WI38 (cell line): Measurements from ENCODE around the gene RIOK2.
A peak's percentile ranks its signal among the peaks of the same experiment; 100 is the strongest.

Experiments
- H3K4me3 ChIP-seq: 2 replicates; pipeline ENCODE4 v1.5.1; 2011; ENCODE audit warnings: low read depth, mild to moderate bottlenecking, control low read depth, low read length
- TF ChIP-seq, protein P1 (sequence below): IDR thresholded peaks from 2 replicates; pipeline ENCODE4 v1.5.1; 2012; ENCODE audit warnings: low read depth, mild to moderate bottlenecking, control low read depth, low read length

RIOK2 gene

DNA sequence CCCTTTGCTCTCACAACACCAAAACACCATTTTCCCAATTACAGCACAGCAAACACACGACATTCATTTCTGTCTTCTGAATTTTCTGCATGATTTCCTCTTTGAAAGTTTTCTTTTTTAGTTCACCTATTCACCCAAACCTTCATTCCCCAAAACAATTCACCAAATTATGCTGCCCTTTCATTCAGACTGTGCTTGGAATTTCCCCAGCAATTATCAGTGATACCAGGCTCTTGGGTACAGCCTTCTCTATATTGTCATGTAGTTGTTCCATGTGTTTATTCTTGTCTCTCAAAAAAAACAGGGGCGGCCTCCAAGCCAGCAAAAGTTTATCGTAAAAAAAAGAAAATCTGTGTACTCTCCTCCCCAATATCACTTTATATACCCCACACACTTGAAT is 31.7 kb downstream of the RIOK2 start:
- TF ChIP-seq, protein P1, sequence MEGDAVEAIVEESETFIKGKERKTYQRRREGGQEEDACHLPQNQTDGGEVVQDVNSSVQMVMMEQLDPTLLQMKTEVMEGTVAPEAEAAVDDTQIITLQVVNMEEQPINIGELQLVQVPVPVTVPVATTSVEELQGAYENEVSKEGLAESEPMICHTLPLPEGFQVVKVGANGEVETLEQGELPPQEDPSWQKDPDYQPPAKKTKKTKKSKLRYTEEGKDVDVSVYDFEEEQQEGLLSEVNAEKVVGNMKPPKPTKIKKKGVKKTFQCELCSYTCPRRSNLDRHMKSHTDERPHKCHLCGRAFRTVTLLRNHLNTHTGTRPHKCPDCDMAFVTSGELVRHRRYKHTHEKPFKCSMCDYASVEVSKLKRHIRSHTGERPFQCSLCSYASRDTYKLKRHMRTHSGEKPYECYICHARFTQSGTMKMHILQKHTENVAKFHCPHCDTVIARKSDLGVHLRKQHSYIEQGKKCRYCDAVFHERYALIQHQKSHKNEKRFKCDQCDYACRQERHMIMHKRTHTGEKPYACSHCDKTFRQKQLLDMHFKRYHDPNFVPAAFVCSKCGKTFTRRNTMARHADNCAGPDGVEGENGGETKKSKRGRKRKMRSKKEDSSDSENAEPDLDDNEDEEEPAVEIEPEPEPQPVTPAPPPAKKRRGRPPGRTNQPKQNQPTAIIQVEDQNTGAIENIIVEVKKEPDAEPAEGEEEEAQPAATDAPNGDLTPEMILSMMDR: no peak
- no peak overlapping the region for H3K4me3 ChIP-seq

DNA sequence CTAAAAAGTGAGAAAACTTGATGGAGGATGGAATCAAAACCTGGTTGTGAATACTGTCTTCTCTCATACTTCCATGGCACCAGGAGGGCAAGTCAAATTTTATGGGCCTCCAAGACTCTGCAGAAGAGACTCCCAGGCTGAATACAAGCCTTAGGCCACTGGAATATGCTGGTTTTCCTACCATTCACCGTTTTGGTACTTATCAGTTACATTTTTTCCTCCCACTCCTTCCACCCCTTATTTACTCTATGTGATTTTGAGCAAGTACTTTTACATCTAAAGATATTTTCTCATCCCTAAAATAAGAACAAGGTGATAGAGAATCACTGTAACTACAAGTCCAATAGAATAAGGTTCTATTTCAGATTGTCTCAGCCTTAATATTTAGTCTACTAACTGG is 32.6 kb downstream of the RIOK2 start:
- TF ChIP-seq, protein P1: no peak
- no peak overlapping the region for H3K4me3 ChIP-seq

DNA sequence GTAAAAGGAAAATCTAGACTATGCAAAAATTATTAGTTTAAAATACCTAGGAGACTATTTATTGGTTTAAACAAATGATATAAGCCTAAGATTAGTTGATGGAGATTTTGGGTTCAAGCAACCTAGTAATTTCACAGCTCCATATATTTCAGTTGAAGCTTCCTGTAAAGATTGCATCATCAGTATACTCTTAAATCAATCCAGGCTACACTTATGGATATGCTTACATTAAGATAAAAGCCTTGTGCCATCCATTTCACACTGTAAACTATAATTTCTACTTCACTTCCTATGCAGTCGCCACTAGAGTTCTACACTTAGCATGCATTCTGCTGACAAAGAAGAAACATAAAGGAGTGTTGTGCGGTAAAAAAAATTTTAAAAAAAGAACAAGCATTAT is 33.3 kb downstream of the RIOK2 start:
- no peak overlapping the region for H3K4me3 ChIP-seq
- TF ChIP-seq, protein P1: no peak

DNA sequence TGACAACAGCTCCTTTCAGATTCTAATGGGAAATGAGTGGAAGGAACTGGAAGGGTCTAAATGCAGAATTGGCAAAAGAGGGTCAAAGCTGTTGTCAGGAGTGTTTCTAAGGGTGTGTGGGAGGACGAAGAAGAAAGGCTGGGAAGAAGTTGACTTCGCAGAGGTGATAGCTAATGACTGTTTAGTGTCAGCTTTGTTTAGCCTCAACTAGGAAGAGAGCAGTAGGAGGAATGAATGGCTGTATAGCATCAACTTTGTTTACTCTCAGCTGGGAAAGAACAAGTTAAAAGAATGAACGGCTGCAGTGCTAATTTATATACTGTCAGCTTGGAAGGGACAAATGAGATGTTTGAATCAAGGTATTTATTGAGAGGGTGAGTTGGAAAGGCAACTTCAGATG is 34.8 kb downstream of the RIOK2 start:
- TF ChIP-seq, protein P1: no peak
- H3K4me3 ChIP-seq: no peak overlapping the region

DNA sequence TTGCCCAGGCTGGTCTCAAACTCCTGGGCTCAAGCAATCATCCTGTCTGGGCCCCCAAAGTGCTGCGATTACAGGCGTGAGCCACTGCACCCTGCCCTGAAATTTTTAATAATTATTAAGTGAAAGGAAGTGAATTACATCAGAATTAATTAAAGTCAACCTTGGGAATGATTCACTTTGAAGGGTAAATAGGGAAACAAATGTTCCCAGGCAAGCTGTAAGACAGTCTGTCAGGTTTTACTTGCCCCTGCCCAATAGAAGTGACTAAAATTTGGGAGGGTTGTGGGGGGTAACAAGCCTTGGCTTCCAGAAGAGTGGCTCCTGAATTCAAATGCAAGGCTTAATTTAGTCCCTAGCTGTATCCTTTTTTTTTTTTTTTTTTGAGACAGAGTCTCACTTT is 39.3 kb downstream of the RIOK2 start:
- H3K4me3 ChIP-seq: no peak overlapping the region
- TF ChIP-seq, protein P1: no peak

DNA sequence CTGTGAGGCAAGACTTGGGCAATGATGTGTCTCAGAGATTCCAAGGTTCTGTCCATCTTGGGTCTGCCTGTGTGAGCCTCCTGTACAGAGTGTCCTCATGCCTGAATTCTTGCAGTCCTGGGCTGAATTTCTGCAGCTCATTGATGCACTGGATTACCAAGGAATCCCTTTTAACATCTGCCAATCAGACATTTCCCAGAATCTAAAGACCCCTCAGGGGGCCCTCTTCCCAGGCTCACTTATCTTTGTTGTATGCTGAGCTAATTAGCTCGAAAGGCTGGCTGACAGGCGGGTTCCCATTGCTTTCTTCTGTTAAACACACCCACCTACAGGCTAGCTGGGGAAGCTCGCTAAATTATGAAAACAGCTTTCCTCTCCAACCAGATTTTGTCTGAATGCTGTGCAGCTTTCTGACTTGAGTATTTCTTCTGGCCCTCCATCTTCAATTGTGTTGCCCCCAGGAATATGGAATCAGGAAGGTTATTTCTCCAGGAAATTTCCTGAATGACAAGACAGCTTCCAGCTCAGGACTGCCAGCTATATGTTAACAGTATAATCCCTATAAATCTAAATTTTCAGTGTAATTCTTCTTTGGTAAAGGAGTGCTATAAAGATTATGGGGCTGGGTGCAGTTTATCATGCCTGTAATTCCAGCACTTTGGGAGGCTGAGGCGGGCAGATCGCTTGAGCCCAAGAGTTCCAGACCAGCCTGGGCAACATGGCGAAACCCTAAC is 40.4 kb downstream of the RIOK2 start, which contains the start of gene LIX1:
TSS of gene LIX1 (minus strand) at position 91 of the 734 bp plus-strand sequence. CDS start at position 56, 35 bp downstream.
- H3K4me3 ChIP-seq: no peak within 1 kb of the TSS
- TF ChIP-seq, protein P1: peak; percentile 49

DNA sequence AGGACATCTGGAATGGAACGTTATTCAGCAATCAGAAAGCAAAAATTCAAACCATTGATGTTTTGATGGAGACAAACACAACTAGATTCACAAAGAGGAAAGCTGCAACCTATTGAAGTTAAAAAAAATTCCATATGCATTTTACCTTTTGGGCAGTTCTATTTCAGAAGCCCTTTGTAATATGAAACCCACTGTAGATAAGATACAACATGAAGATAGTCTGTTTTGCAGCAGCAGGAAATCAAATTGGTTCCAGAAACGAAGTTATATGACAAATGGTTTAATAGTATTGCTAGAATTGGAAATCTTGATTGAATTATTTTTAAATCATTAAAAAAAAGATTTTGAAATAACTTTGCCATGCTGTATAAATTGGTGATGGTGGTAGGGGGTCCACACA is 41.5 kb downstream of the RIOK2 start:
- TF ChIP-seq, protein P1: no peak

More for the DNA sequence above, 41.5 kb downstream of the RIOK2 start:
- no peak overlapping the region for H3K4me3 ChIP-seq
